KOPT-K1 (cell line): ENCODE results near the gene LIPF.
"Not testable (repeated sequence)": the region's sequence is repeated elsewhere in the genome, so short reads cannot be mapped to it uniquely, and the experiment has no call there.

ENCODE experiments used
- H3K27ac ChIP-seq: fragments of 200-600 bp; sonication (generic); 2 replicates; pipeline ENCODE4 v1.5.1; 2016; ENCODE audit warnings: antibody characterized with exemption, mild to moderate bottlenecking, low read depth, low read length; ENCODE audit not compliant: poor library complexity, severe bottlenecking
- H3K36me3 ChIP-seq: fragments of 200-600 bp; sonication (generic); 2 replicates; pipeline ENCODE4 v1.5.1; 2017; ENCODE audit warnings: antibody characterized with exemption, mild to moderate bottlenecking, low read length, moderate library complexity; ENCODE audit not compliant: insufficient read depth
- H3K9me3 ChIP-seq: fragments of 200-600 bp; sonication (generic); 2 replicates; pipeline ENCODE4 v1.5.1; 2017; ENCODE audit warnings: antibody characterized with exemption, low read length, mild to moderate bottlenecking; ENCODE audit not compliant: insufficient read depth, poor library complexity, severe bottlenecking

LIPF gene

DNA sequence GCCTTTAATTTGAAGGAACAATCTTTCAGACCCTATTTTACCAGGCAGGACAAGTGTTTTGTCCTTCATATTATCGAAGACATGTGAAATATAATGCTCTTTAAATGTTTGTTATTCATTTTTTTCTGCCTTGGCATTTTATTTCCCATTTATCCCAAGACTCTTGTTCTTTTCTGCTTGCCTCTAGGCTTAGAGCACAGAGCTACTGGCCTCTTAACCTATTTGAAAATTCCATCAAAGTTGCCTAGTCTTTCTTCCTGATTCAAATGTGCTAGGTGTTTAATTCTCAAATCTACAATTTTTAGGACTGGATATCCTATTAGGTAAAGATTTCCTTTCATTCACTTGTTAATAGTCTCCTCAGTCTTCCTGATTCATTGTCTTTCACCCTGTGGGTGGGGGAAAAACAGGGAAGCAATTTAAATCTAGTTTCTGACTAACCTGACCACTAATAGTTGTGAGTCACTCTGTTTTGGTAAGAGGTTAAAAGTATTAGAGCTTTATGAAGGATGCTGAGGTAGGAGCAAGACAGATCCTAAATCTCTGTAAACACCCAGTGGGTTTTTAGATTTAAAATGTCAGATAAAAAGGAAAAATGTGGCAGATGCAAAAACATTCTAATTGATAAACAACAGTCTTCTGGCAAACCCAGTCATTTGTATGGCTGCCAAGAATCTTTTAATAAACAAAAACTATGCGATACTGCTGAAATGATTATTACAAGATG is 43.4 kb downstream of the LIPF start:
- H3K9me3 ChIP-seq = no peaks in the 10 kb centered on the region
- H3K27ac ChIP-seq = no peak overlapping the region

DNA sequence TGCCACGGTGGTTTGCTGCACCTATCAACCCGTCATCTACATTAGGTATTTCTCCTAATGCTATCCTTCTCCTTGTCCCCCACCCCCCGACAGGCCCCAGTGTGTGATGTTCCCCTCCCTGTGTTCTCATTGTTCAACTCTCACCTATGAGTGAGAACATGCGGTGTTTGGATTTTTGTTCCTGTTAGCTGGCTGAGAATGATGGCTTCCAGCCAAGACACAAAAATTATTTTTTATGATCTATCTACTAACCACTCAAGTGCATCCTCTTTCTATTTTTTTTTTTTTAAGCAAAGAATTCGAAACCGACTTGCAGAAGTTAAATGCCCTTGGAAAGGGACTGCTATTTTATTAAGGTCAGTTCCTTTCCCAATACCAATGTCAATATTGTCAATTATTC is 45.1 kb downstream of the LIPF start:
- not testable (repeated sequence) for H3K36me3 ChIP-seq, H3K9me3 ChIP-seq, H3K27ac ChIP-seq

More for the DNA sequence above, 43.4 kb downstream of the LIPF start:
- no peaks in the 10 kb centered on the region for H3K36me3 ChIP-seq

DNA sequence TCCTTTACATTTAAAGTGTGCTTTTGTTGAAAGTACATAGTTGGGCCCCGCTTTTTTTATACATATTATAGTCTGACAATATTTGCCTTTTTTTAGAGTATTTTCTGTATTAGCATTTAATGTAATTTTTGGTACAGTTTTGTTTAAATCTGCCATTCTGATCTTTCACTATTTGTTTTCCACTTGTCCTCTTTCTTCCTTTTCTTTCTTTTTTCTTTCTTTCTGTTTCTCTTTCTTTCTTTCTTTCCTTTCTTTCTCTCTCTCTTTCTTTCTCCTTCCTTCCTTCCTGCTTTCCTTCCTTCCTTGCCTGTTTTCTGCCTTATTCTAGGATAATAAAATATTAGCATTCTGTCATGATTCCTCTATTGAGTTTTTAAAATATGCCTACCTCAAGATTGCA is 51.3 kb downstream of the LIPF start:
- no peaks in the 10 kb centered on the region for H3K9me3 ChIP-seq
- no peaks in the 10 kb centered on the region for H3K36me3 ChIP-seq
- no peak overlapping the region for H3K27ac ChIP-seq

DNA sequence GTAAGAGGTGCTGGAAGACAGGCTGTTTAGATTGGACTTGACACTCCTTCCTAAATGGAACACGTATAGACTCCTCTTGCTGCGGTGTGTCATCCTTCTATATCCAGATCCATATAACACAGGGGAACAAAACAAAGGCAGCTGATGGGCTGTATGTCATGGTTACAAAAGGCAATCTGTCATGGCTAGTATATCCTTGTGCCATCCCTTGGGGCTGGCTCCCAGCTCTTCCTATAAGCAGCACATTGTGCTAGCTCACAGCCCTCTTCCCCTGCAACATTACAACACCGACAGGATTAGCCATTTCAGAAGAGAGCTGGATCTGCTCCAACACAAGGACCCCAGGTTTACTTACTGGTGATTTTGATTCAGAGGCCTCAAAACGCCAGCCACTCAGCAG is 57.1 kb downstream of the LIPF start:
- no peaks in the 10 kb centered on the region for H3K9me3 ChIP-seq
- no peaks in the 10 kb centered on the region for H3K36me3 ChIP-seq
- H3K27ac ChIP-seq = no peak overlapping the region

DNA sequence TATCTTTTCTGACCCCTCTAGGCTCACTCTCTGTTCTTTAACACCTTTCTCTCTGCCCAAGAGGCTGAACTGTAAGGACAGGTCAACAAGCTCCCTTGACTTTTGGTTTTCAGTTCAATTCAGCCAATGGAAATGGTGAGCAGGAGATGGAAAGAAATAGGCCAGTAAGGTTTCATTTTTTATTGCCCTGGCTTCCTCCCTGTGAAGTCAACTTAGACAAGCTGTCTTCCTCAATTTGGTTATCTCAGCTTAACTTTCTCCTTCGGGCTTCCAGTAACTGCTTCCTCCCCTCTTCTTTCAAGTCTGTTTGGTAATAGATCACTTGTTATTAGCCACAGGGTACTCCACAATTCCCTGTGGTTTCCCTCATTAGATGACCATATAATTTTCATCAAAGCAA is 61.6 kb downstream of the LIPF start:
- no peak overlapping the region for H3K27ac ChIP-seq
- H3K36me3 ChIP-seq = no peaks in the 10 kb centered on the region
- no peaks in the 10 kb centered on the region for H3K9me3 ChIP-seq

DNA sequence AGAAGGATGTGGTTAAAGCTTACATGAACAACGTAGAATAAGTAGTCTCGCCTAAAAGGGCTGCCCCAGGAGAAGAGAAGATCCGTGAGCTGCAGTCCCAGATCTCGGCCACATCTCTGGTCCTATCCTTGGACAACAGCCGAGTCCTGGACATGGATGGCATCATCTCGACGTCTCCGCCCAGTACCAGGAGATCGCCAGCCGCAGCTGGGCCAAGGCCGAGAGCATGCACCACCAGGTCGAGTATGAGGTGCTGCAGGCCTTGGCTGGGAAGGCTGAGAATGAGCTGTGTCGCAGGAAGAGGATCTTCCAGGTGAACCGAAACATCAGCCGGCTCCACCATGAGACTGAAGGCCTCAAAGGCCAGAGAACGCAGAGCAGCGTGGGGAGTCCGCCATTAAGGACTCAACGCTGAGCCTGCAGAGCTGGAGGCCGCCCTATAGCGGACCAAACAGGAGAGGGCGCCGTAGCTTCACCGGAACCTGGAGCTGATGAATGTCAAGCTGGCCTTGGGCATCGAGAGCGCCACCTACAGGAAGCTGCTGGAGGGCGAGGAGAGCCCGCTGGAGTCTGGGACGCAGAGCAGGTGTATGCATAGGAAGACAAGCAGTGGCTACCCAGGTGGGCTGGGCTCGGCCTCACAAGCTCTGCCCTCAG is 64.0 kb downstream of the LIPF start:
- Histone ChIP-seq H3K27ac (no peak overlapping the region), H3K36me3 (no peaks in the 10 kb centered on the region), H3K9me3 (no peaks in the 10 kb centered on the region)
